ENCODE measurements around the gene ERCC6. TPM values are rescaled to one million over a fixed set of nuclear protein-coding genes. Genes with fewer than 3 reads are reported as not detected.

The ERCC6 gene
- total and polyA plus RNA-seq, 10 of the 15 experiments (the other 5 are each of a cell fraction or from before 2014, with no cell fraction given) = 4.3 to 15.6 (median 7.8) TPM

GRCh38 chr10:49509771-49510303 is 29.1 kb downstream of the ERCC6 start (continued):
- TF ChIP-seq, protein P1, sequence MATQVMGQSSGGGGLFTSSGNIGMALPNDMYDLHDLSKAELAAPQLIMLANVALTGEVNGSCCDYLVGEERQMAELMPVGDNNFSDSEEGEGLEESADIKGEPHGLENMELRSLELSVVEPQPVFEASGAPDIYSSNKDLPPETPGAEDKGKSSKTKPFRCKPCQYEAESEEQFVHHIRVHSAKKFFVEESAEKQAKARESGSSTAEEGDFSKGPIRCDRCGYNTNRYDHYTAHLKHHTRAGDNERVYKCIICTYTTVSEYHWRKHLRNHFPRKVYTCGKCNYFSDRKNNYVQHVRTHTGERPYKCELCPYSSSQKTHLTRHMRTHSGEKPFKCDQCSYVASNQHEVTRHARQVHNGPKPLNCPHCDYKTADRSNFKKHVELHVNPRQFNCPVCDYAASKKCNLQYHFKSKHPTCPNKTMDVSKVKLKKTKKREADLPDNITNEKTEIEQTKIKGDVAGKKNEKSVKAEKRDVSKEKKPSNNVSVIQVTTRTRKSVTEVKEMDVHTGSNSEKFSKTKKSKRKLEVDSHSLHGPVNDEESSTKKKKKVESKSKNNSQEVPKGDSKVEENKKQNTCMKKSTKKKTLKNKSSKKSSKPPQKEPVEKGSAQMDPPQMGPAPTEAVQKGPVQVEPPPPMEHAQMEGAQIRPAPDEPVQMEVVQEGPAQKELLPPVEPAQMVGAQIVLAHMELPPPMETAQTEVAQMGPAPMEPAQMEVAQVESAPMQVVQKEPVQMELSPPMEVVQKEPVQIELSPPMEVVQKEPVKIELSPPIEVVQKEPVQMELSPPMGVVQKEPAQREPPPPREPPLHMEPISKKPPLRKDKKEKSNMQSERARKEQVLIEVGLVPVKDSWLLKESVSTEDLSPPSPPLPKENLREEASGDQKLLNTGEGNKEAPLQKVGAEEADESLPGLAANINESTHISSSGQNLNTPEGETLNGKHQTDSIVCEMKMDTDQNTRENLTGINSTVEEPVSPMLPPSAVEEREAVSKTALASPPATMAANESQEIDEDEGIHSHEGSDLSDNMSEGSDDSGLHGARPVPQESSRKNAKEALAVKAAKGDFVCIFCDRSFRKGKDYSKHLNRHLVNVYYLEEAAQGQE (IDR thresholded peaks at IDR 0.05; ENCODE audit: low read depth, low read length) = no peak
- TF ChIP-seq GABPA (IDR thresholded peaks at IDR 0.05; ENCODE audit: low read depth) (no peak), NFIC (IDR thresholded peaks at IDR 0.05; ENCODE audit: low read depth, low read length) (no peak), RBBP5 (conservative IDR thresholded peaks at IDR 0.05) (no peak), ATF7 (IDR thresholded peaks at IDR 0.05; ENCODE audit: low read depth) (no peak)
- TF ChIP-seq, protein P2, sequence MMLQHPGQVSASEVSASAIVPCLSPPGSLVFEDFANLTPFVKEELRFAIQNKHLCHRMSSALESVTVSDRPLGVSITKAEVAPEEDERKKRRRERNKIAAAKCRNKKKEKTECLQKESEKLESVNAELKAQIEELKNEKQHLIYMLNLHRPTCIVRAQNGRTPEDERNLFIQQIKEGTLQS (IDR thresholded peaks at IDR 0.05; ENCODE audit: borderline replicate concordance, extremely low read depth, low read depth, low read length) = no peak

- no peak overlapping the region for H3K27ac ChIP-seq (ENCODE audit: control insufficient read depth, insufficient read depth)
- SMC1A ChIA-PET (ENCODE audit: uncharacterized antibody, unreplicated experiment) = interaction anchor here (1.0 to 3.4 kb wide), 5 partner anchors 10 to 853 kb away, joined by 4 to 18 read pairs (median 9); no protein-coding TSS in a partner anchor
- CTCF ChIA-PET = interaction anchor here (0.6 to 6.0 kb wide), 4 partner anchors 10 to 851 kb away, joined by 3 to 190 read pairs (median 35); no protein-coding TSS in a partner anchor
Measured at GRCh38 chr10:49508654-49509053, 30.3 kb downstream of the ERCC6 start.

More at GRCh38 chr10:49508654-49509053, 30.3 kb downstream of the ERCC6 start:
- Histone ChIP-seq H3K4me2 (ENCODE audit: control insufficient read depth, insufficient read depth) (no peak overlapping the region), H3K9me3 (replicated peaks; ENCODE audit: control insufficient read depth, insufficient read depth, low read length) (no peaks in the 10 kb centered on the region), H3K4me1 (ENCODE audit: control insufficient read depth, insufficient read depth, low read length) (no peaks in the 10 kb centered on the region; the same call in 1 of the 2 replicates), H3K4me3 (no peak overlapping the region), H4K20me1 (ENCODE audit: control insufficient read depth, insufficient read depth) (no peaks in the 10 kb centered on the region), H2AFZ (ENCODE audit: control insufficient read depth, low read depth, low read length) (no peak overlapping the region), H3K36me3 (ENCODE audit: control insufficient read depth in 2 of 2, insufficient read depth in 2 of 2, low read length in 1 of 2) (no peaks in the 10 kb centered on the region), H3K9ac (ENCODE audit: control insufficient read depth, insufficient read depth, low read length) (no peak overlapping the region), H3K79me2 (ENCODE audit: control insufficient read depth, insufficient read depth, low read length) (no peaks in the 10 kb centered on the region), H3K27me3 (replicated peaks in 1 of 2; ENCODE audit: control insufficient read depth in 2 of 2, insufficient read depth in 2 of 2, low read length in 1 of 2) (no peaks in the 10 kb centered on the region)
- in situ Hi-C loops (cut with MboI) (loop anchor here (25.0 kb wide), 1 partner anchor 771 kb away; no protein-coding TSS in a partner anchor), intact Hi-C loops (cut with micrococcal nuclease; ENCODE audit: unreplicated experiment) (no loop called here)
- ATAC-seq (peak; percentile 45), FAIRE-seq (no peak), DNase-seq (ENCODE audit: low read depth, low spot score) (no peak)
- 59% methylated on average over 4 of the region's 4 CpGs for WGBS (ENCODE audit: insufficient coverage, insufficient replicate concordance, low lambda C conversion rate, missing lambda C conversion rate)
- no TSS peak for BruUV-seq (replicated peaks)
- ChIA-PET POLR2A (no interaction called here), RAD21 (ENCODE audit: unreplicated experiment) (interaction anchor here (0.8 to 5.7 kb wide), 4 partner anchors 97 to 850 kb away, joined by 3 to 55 read pairs (median 6); no protein-coding TSS in a partner anchor)
- TF ChIP-seq ZNF207 (IDR thresholded peaks at IDR 0.05; ENCODE audit: borderline replicate concordance) (no peak), TCF3 (IDR thresholded peaks at IDR 0.05; ENCODE audit: borderline replicate concordance, insufficient read depth, low read depth, low read length) (no peak), E4F1 (IDR thresholded peaks at IDR 0.05; ENCODE audit: borderline replicate concordance, partially characterized antibody) (no peak), BMI1 (IDR thresholded peaks at IDR 0.05; ENCODE audit: borderline replicate concordance) (no peak), BHLHE40 (IDR thresholded peaks at IDR 0.05; ENCODE audit: borderline replicate concordance in 1 of 2, low read depth in 2 of 2, low read length in 1 of 2) (no peak)
- TF ChIP-seq, protein P3, sequence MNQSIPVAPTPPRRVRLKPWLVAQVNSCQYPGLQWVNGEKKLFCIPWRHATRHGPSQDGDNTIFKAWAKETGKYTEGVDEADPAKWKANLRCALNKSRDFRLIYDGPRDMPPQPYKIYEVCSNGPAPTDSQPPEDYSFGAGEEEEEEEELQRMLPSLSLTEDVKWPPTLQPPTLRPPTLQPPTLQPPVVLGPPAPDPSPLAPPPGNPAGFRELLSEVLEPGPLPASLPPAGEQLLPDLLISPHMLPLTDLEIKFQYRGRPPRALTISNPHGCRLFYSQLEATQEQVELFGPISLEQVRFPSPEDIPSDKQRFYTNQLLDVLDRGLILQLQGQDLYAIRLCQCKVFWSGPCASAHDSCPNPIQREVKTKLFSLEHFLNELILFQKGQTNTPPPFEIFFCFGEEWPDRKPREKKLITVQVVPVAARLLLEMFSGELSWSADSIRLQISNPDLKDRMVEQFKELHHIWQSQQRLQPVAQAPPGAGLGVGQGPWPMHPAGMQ (IDR thresholded peaks at IDR 0.05; ENCODE audit: borderline replicate concordance) = no peak

Data from GM12878 (cell line).